A673 (cell line): ENCODE results near the gene PRSS21. TPM values are rescaled to one million over a fixed set of nuclear protein-coding genes. Genes with fewer than 3 reads are reported as not detected.

Source experiments
- BruUV-seq: library from RNA; stranded (reverse); fragments of 400-500 nt; replicated peaks from 2 replicates; lab custom pipeline; 2021; lab: Mats Ljungman, UMichigan
- CTCF ChIA-PET: fragments of 300-600 bp; sonication (Branson Sonifier 250); formaldehyde crosslinking; loops from one replicate; lab custom pipeline; 2022; ENCODE audit warnings: antibody characterized with exemption; lab: Charles Lee
- POLR2A ChIA-PET: fragments of 300-600 bp; sonication (Branson Sonifier 250); formaldehyde crosslinking; loops from one replicate; lab custom pipeline; 2022; ENCODE audit warnings: antibody characterized with exemption; ENCODE audit not compliant: low non-redundant PET; lab: Charles Lee
- DNase-seq: peaks from one replicate; pipeline ENCODE4 v3.0.0-alpha.2; 2015; ENCODE audit warnings: low spot score
- H3K27ac ChIP-seq: fragments of 200-600 bp; sonication (generic); 2 replicates; pipeline ENCODE4 v1.5.1; 2016; ENCODE audit warnings: mixed run types, low read depth, mild to moderate bottlenecking, mixed read lengths, antibody characterized with exemption, low read length; ENCODE audit not compliant: poor library complexity, severe bottlenecking
- H3K27me3 ChIP-seq: fragments of 200-600 bp; sonication (generic); replicated peaks from 2 replicates; pipeline ENCODE4 v1.6.1; 2017; ENCODE audit warnings: mixed run types, low read depth, mild to moderate bottlenecking, mixed read lengths, antibody characterized with exemption, low read length; ENCODE audit not compliant: insufficient read depth, poor library complexity
- H3K36me3 ChIP-seq: fragments of 200-600 bp; sonication (generic); 2 replicates; pipeline ENCODE4 v1.6.1; 2016; ENCODE audit warnings: mixed run types, mild to moderate bottlenecking, mixed read lengths, antibody characterized with exemption, low read length; ENCODE audit not compliant: insufficient read depth, poor library complexity, severe bottlenecking
- H3K4me1 ChIP-seq: fragments of 200-600 bp; sonication (generic); 2 replicates; pipeline ENCODE4 v1.6.1; 2017; ENCODE audit warnings: mixed run types, mild to moderate bottlenecking, mixed read lengths, antibody characterized with exemption, low read length; ENCODE audit not compliant: insufficient read depth, poor library complexity, severe bottlenecking
- H3K4me3 ChIP-seq: fragments of 200-600 bp; sonication (generic); 2 replicates; pipeline ENCODE4 v1.5.1; 2016; ENCODE audit warnings: low read depth, mixed run types, mild to moderate bottlenecking, mixed read lengths, low read length; ENCODE audit not compliant: poor library complexity, severe bottlenecking
- H3K9me3 ChIP-seq: fragments of 200-600 bp; sonication (generic); 2 replicates; pipeline ENCODE4 v1.6.1; 2016; ENCODE audit warnings: mixed run types, low read depth, mild to moderate bottlenecking, mixed read lengths, antibody characterized with exemption, low read length; ENCODE audit not compliant: poor library complexity, severe bottlenecking
- CTCF ChIP-seq: fragments of 300-800, 200-600 bp; sonication (generic); conservative IDR thresholded peaks from 2 replicates; pipeline ENCODE4 v1.5.1; 2017; ENCODE audit warnings: low read depth, mild to moderate bottlenecking, antibody characterized with exemption, low read length, moderate library complexity, mixed read lengths
- EZH2 ChIP-seq: fragments of 200-600 bp; sonication (generic); IDR thresholded peaks from 2 replicates; pipeline ENCODE4 v1.6.1; 2017; ENCODE audit warnings: borderline replicate concordance, low read depth, mild to moderate bottlenecking, mixed read lengths, antibody characterized with exemption, low read length; ENCODE audit not compliant: poor library complexity, severe bottlenecking
- intact Hi-C: fragments of 100-400 bp; cut with micrococcal nuclease; formaldehyde crosslinking; loops from one replicate; pipeline ENCODE4 v1.10.0; 2022; ENCODE audit not compliant: unreplicated experiment
- total RNA-seq: library from RNA; stranded (reverse); gene quantifications from 2 replicates; pipeline ENCODE4 v1.2.3, GENCODE V29; 2021

Gene PRSS21
- total RNA-seq, 1 experiment from 2014 or later, result not detected

GRCh38 chr16:2792940-2793339 lies 24.1 kb upstream of the PRSS21 start:
- Histone ChIP-seq H3K4me1 (no peaks in the 10 kb centered on the region), H3K36me3 (no peaks in the 10 kb centered on the region), H3K4me3 (no peak overlapping the region), H3K27me3 (peaks cover 50% of the 10 kb centered on the region), H3K27ac (no peak overlapping the region), H3K9me3 (no peaks in the 10 kb centered on the region)
- POLR2A ChIA-PET, result no interaction called here
- BruUV-seq, result no TSS peak
- TF ChIP-seq EZH2 (no peak), CTCF (no peak)
- no peak for DNase-seq
- CTCF ChIA-PET, result no interaction called here
- intact Hi-C loops, result no loop called here

GRCh38 chr16:2795395-2796143 lies 21.5 kb upstream of the PRSS21 start:
- intact Hi-C loops, result no loop called here
- Histone ChIP-seq H3K4me3 (no peak overlapping the region), H3K27ac (no peak overlapping the region), H3K27me3 (peaks cover 28% of the 10 kb centered on the region), H3K9me3 (no peaks in the 10 kb centered on the region), H3K4me1 (no peaks in the 10 kb centered on the region), H3K36me3 (no peaks in the 10 kb centered on the region)
- ChIA-PET CTCF (no interaction called here), POLR2A (no interaction called here)
- no peak for DNase-seq
- TF ChIP-seq EZH2, result no peak
- no peak for TF ChIP-seq CTCF
- no TSS peak for BruUV-seq

GRCh38 chr16:2798723-2799204 lies 18.3 kb upstream of the PRSS21 start:
- peaks cover 11% of the 10 kb centered on the region for H3K27me3 ChIP-seq
- ChIA-PET POLR2A (no interaction called here), CTCF (no interaction called here)
- DNase-seq, result no peak
- no peaks in the 10 kb centered on the region for H3K4me1 ChIP-seq
- peaks cover 5% of the 10 kb centered on the region for H3K9me3 ChIP-seq
- BruUV-seq, result no TSS peak
- H3K36me3 ChIP-seq, result no peaks in the 10 kb centered on the region
- intact Hi-C loops, result no loop called here
- no peak overlapping the region for H3K27ac ChIP-seq
- H3K4me3 ChIP-seq, result no peak overlapping the region
- TF ChIP-seq CTCF (no peak), EZH2 (no peak)
